ENCODE measurements around the gene LEFTY1.

Gene LEFTY1

GRCh38 chr1:225899044-225899925, 10.3 kb upstream of the LEFTY1 start:
- H3K9ac ChIP-seq (ENCODE audit: low read length) = peak overlapping the region; percentile 95
- H3K36me3 ChIP-seq (ENCODE audit: control insufficient read depth, insufficient read depth, low read length) = no peaks in the 10 kb centered on the region
- no peaks in the 10 kb centered on the region for H3K9me3 ChIP-seq (ENCODE audit: control insufficient read depth, insufficient read depth, low read depth, low read length)
- peaks cover 29% of the 10 kb centered on the region for H3K4me1 ChIP-seq (ENCODE audit: control insufficient read depth, insufficient read depth, low read length)
- H3K4me3 ChIP-seq (ENCODE audit: low read depth, low read length) = peak overlapping the region; percentile 37
- no peaks in the 10 kb centered on the region for H3K27me3 ChIP-seq (ENCODE audit: control insufficient read depth, insufficient read depth, low read length)
- H3K27ac ChIP-seq (ENCODE audit: low read depth, low read length) = peak overlapping the region; percentile 91

GRCh38 chr1:225897595-225898514, 8.9 kb upstream of the LEFTY1 start:
- Histone ChIP-seq H3K9ac (ENCODE audit: low read length) (peak overlapping the region; percentile 70), H3K4me1 (ENCODE audit: control insufficient read depth, insufficient read depth, low read length) (peaks cover 29% of the 10 kb centered on the region), H3K27me3 (ENCODE audit: control insufficient read depth, insufficient read depth, low read length) (no peaks in the 10 kb centered on the region), H3K36me3 (ENCODE audit: control insufficient read depth, insufficient read depth, low read length) (no peaks in the 10 kb centered on the region), H3K27ac (ENCODE audit: low read depth, low read length) (peak overlapping the region; percentile 84; the same call in 1 of the 2 replicates), H3K9me3 (ENCODE audit: control insufficient read depth, insufficient read depth, low read depth, low read length) (no peaks in the 10 kb centered on the region), H3K4me3 (ENCODE audit: low read depth, low read length) (no peak overlapping the region)

- H3K4me1 ChIP-seq (ENCODE audit: control insufficient read depth, insufficient read depth, low read length) = peaks cover 29% of the 10 kb centered on the region
- H3K9ac ChIP-seq (ENCODE audit: low read length) = peak overlapping the region; percentile 70
- no peaks in the 10 kb centered on the region for H3K9me3 ChIP-seq (ENCODE audit: control insufficient read depth, insufficient read depth, low read depth, low read length)
- H3K27ac ChIP-seq (ENCODE audit: low read depth, low read length) = peak overlapping the region; percentile 38; the same call in 1 of the 2 replicates
- H3K27me3 ChIP-seq (ENCODE audit: control insufficient read depth, insufficient read depth, low read length) = no peaks in the 10 kb centered on the region
- no peaks in the 10 kb centered on the region for H3K36me3 ChIP-seq (ENCODE audit: control insufficient read depth, insufficient read depth, low read length)
- no peak overlapping the region for H3K4me3 ChIP-seq (ENCODE audit: low read depth, low read length)
These were observed 8.1 kb upstream of the LEFTY1 start for GRCh38 chr1:225896937-225897549.

DNA sequence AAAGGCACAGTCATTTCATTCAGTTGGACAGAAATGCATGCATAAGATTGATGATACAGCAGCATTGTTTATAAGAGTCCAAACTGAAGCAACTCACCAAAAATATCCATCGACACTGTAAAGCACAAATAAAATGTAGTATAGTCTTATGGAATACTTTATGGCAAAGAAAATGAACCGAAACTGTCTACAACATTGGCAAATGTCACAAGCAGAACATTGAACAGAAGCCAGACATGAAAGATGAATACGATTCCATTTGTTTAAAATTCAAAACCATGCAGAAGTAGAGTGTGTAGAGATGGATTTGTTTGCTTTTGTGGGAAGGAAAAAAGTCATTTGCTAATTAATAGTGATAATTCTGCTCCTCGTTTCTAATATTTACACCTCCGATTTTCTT, 7.5 kb upstream of the LEFTY1 start:
- no peak overlapping the region for H3K4me3 ChIP-seq (ENCODE audit: low read depth, low read length)
- no peak overlapping the region for H3K27ac ChIP-seq (ENCODE audit: low read depth, low read length)
- peaks cover 33% of the 10 kb centered on the region for H3K4me1 ChIP-seq (ENCODE audit: control insufficient read depth, insufficient read depth, low read length)
- H3K9ac ChIP-seq (ENCODE audit: low read length) = no peak overlapping the region
- H3K36me3 ChIP-seq (ENCODE audit: control insufficient read depth, insufficient read depth, low read length) = no peaks in the 10 kb centered on the region
- no peaks in the 10 kb centered on the region for H3K27me3 ChIP-seq (ENCODE audit: control insufficient read depth, insufficient read depth, low read length)
- H3K9me3 ChIP-seq (ENCODE audit: control insufficient read depth, insufficient read depth, low read depth, low read length) = no peaks in the 10 kb centered on the region

GRCh38 chr1:225892307-225892706, 3.4 kb upstream of the LEFTY1 start:
- Histone ChIP-seq H3K36me3 (ENCODE audit: control insufficient read depth, insufficient read depth, low read length) (no peaks in the 10 kb centered on the region), H3K4me3 (ENCODE audit: low read depth, low read length) (no peak overlapping the region), H3K4me1 (ENCODE audit: control insufficient read depth, insufficient read depth, low read length) (peaks cover 44% of the 10 kb centered on the region), H3K27ac (ENCODE audit: low read depth, low read length) (no peak overlapping the region), H3K9ac (ENCODE audit: low read length) (no peak overlapping the region), H3K27me3 (ENCODE audit: control insufficient read depth, insufficient read depth, low read length) (peaks cover 5% of the 10 kb centered on the region; the same call in 1 of the 2 replicates), H3K9me3 (ENCODE audit: control insufficient read depth, insufficient read depth, low read depth, low read length) (no peaks in the 10 kb centered on the region)

DNA sequence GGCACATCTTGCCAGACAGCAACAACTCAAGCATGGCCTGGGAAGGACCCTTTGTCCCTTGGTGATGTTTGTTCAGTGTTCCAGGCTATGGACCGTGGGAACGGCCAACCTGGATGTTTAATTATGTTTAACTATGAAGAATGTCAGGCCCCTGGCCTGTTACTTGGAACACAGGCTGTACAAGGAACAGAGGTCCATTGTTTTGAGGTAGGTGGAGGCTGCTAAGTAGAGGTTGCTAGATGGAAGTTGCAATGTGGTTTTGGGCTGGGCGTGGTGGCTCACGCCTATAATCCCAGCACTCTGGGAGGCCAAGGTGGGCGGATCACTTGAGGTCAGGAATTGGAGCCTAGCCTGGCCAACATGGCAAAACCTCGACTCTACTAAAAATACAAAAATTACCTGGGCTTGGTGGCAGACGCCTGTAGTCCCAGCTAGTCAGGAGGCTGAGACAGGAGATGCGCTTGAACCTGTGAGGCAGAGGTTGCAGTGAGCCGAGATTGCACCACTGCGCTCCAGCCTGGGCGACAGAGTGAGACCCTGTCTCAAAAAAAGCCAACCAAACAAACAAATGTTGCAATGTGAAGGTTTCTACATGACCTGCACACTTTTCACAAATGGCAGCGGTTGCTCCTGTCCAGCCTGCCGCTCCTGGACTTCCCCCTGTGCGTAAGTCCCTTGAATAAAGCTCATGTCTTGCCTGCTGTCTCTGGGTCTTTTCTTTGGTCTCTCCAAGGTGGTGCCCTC, 2.5 kb upstream of the LEFTY1 start:
- H3K36me3 ChIP-seq (ENCODE audit: control insufficient read depth, insufficient read depth, low read length) = peaks cover 7% of the 10 kb centered on the region
- H3K9ac ChIP-seq (ENCODE audit: low read length) = peak overlapping the region; percentile 57
- H3K4me3 ChIP-seq (ENCODE audit: low read depth, low read length) = no peak overlapping the region
- H3K27ac ChIP-seq (ENCODE audit: low read depth, low read length) = peak overlapping the region; percentile 88; the same call in 1 of the 2 replicates
- H3K4me1 ChIP-seq (ENCODE audit: control insufficient read depth, insufficient read depth, low read length) = peaks cover 38% of the 10 kb centered on the region
- peaks cover 5% of the 10 kb centered on the region; the same call in 1 of the 2 replicates for H3K27me3 ChIP-seq (ENCODE audit: control insufficient read depth, insufficient read depth, low read length)
- no peaks in the 10 kb centered on the region for H3K9me3 ChIP-seq (ENCODE audit: control insufficient read depth, insufficient read depth, low read depth, low read length)

DNA sequence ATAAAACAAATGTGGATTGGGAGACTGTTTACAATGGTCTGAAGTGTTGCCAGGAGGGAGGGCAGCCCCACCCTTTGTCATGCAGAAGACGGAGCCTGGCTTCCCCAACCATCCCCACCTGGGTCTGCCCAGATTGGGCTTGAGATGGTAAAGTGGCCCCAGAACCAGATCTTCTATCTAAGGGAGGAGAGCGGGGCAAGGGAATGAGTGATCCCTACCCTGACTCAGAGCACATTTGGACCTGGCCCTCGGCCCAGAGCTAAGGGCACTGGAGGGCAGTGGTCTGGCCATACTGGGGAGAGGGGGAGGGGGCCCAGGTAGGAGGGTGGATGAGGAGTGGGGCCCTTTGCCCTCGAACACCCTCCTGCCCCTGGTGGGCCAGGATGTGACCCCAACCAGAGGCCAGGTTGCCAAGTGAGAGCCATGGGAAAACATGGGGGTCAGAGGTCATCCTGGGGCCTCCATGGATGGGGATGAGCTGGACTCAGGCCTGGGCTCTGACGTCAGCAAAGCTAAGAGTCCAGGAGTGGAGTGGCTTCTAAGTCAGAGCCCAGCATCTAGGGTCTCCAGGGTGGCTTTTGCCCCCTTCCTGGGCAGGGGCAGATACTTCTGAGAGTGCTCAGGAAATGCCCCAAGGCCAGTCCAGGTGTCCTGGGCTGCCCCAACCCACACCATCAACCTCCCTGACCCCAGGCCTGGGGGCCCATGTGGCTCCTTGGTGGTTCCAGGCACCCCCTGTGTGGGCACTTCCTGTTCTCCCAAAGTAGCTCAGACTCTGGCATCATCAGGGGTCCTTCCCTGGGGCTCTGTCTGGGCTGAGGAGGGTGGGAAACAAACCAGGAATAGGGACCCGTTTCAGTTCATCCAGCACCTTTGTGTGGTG, 1.6 kb upstream of the LEFTY1 start:
- Histone ChIP-seq H3K9me3 (ENCODE audit: control insufficient read depth, insufficient read depth, low read depth, low read length) (no peaks in the 10 kb centered on the region), H3K4me3 (ENCODE audit: low read depth, low read length) (no peak overlapping the region), H3K27ac (ENCODE audit: low read depth, low read length) (peak overlapping the region; percentile 88), H3K9ac (ENCODE audit: low read length) (peak overlapping the region; percentile 98), H3K4me1 (ENCODE audit: control insufficient read depth, insufficient read depth, low read length) (peaks cover 38% of the 10 kb centered on the region), H3K36me3 (ENCODE audit: control insufficient read depth, insufficient read depth, low read length) (peaks cover 10% of the 10 kb centered on the region), H3K27me3 (ENCODE audit: control insufficient read depth, insufficient read depth, low read length) (peaks cover 5% of the 10 kb centered on the region; the same call in 1 of the 2 replicates)

- H3K27me3 ChIP-seq (ENCODE audit: control insufficient read depth, insufficient read depth, low read length) = peaks cover 5% of the 10 kb centered on the region; the same call in 1 of the 2 replicates
- peak overlapping the region; percentile 98 for H3K9ac ChIP-seq (ENCODE audit: low read length)
- peaks cover 38% of the 10 kb centered on the region for H3K4me1 ChIP-seq (ENCODE audit: control insufficient read depth, insufficient read depth, low read length)
These were observed 797 bp upstream of the LEFTY1 start for GRCh38 chr1:225889743-225890142.

DNA sequence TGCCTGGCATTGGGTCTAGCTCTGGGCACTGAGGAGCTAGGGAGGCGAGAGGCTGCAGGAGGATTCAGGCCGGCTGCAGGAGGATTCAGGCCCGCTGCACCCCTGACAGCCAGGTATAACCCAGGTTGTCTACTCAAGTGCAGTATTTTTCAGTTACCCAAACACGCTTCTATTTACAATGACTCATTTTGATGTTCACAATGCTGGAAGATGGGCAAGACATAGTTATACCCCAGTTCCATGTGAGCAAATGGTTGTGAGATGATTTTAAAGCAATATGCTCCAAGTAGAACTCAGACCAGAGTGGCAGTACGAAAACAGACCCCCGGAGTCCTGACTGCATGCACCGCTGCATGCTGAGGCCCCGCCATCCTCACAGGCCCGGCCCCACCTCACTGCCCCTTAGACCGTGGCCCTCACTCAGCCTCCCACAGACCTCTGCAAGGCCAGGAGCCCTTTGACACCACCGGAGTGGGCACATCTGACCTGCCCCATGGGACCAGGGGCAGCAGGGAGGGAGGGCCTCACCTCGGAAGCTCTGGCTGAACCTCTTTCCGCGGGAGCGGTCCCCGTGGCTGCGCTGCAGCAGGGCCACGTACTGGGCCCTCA, 553 bp downstream of the LEFTY1 start:
- Histone ChIP-seq H3K9ac (ENCODE audit: low read length) (peak overlapping the region; percentile 98), H3K36me3 (ENCODE audit: control insufficient read depth, insufficient read depth, low read length) (peaks cover 10% of the 10 kb centered on the region), H3K4me3 (ENCODE audit: low read depth, low read length) (peak overlapping the region; percentile 69), H3K9me3 (ENCODE audit: control insufficient read depth, insufficient read depth, low read depth, low read length) (no peaks in the 10 kb centered on the region), H3K4me1 (ENCODE audit: control insufficient read depth, insufficient read depth, low read length) (peaks cover 42% of the 10 kb centered on the region), H3K27me3 (ENCODE audit: control insufficient read depth, insufficient read depth, low read length) (peaks cover 9% of the 10 kb centered on the region; the same call in 1 of the 2 replicates), H3K27ac (ENCODE audit: low read depth, low read length) (peak overlapping the region; percentile 69; the same call in 1 of the 2 replicates)

More at GRCh38 chr1:225889743-225890142, 797 bp upstream of the LEFTY1 start:
- Histone ChIP-seq H3K27ac (ENCODE audit: low read depth, low read length) (peak overlapping the region; percentile 83; the same call in 1 of the 2 replicates), H3K36me3 (ENCODE audit: control insufficient read depth, insufficient read depth, low read length) (peaks cover 10% of the 10 kb centered on the region), H3K4me3 (ENCODE audit: low read depth, low read length) (no peak overlapping the region; the same call in 1 of the 2 replicates), H3K9me3 (ENCODE audit: control insufficient read depth, insufficient read depth, low read depth, low read length) (no peaks in the 10 kb centered on the region)

All from HUES6 (cell line).